DND-41 (cell line): ENCODE results near the gene RABGAP1L.

Experiments
- ATAC-seq: fragments of 200-7000 bp; cut with Tn5 transposase; 3 replicates; pipeline ENCODE4 v1.9.1; 2021; ENCODE audit warnings: low read depth; ENCODE audit not compliant: insufficient read depth
- DNase-seq: peaks from one replicate; pipeline ENCODE4 v3.0.0-alpha.2; 2020
- H2AFZ ChIP-seq: 2 replicates; pipeline ENCODE4 v1.6.0; 2012; ENCODE audit warnings: low read depth, low read length
- H3K27ac ChIP-seq: 2 replicates; pipeline ENCODE4 v1.5.1; 2012; ENCODE audit warnings: low read length, inconsistent platforms
- H3K27me3 ChIP-seq: fragments of 200-600 bp; sonication (generic); 2 replicates; pipeline ENCODE4 v1.6.0; 2012; ENCODE audit warnings: low read length, mild to moderate bottlenecking, inconsistent platforms; ENCODE audit not compliant: insufficient read depth, poor library complexity
- H3K36me3 ChIP-seq: 2 replicates; pipeline ENCODE4 v1.5.1; 2012; ENCODE audit warnings: low read length, inconsistent platforms; ENCODE audit not compliant: insufficient read depth
- H3K4me1 ChIP-seq: 2 replicates; pipeline ENCODE4 v1.5.1; 2012; ENCODE audit warnings: mild to moderate bottlenecking, low read length; ENCODE audit not compliant: insufficient read depth
- H3K4me2 ChIP-seq: 2 replicates; pipeline ENCODE4 v1.6.0; 2012; ENCODE audit warnings: mild to moderate bottlenecking, moderate library complexity, low read length, inconsistent platforms; ENCODE audit not compliant: insufficient read depth
- H3K4me3 ChIP-seq, 2 experiments: fragments of 200-600 bp in 1 of 2; shearing (Covaris generic) in 1 of 2; 2 replicates each; pipeline ENCODE4 v1.5.1; 2012 to 2016; ENCODE audit warnings: inconsistent platforms in 2 of 2, low read length in 2 of 2, mild to moderate bottlenecking in 2 of 2, low read depth in 1 of 2, moderate library complexity in 1 of 2
- H3K79me2 ChIP-seq: 2 replicates; pipeline ENCODE4 v1.6.0; 2012; ENCODE audit warnings: low read length, inconsistent platforms; ENCODE audit not compliant: insufficient read depth
- H3K9ac ChIP-seq: 2 replicates; pipeline ENCODE4 v1.6.0; 2012; ENCODE audit warnings: low read depth, mild to moderate bottlenecking, inconsistent platforms, low read length, moderate library complexity
- H3K9me3 ChIP-seq: 2 replicates; pipeline ENCODE4 v1.5.1; 2012; ENCODE audit warnings: low read length, moderate library complexity, mild to moderate bottlenecking, inconsistent platforms; ENCODE audit not compliant: insufficient read depth, severe bottlenecking
- H4K20me1 ChIP-seq: 2 replicates; pipeline ENCODE4 v1.6.0; 2012; ENCODE audit warnings: low read length; ENCODE audit not compliant: insufficient read depth
- CTCF ChIP-seq: IDR thresholded peaks from 2 replicates; pipeline ENCODE4 v1.5.1; 2012; ENCODE audit warnings: borderline replicate concordance, low read length, moderate library complexity, mild to moderate bottlenecking; ENCODE audit not compliant: poor library complexity, severe bottlenecking; ENCODE audit errors: extremely low read depth
- EZH2 ChIP-seq: IDR thresholded peaks from 3 replicates; pipeline ENCODE4 v1.6.1; 2012; ENCODE audit warnings: borderline replicate concordance, low read depth, mild to moderate bottlenecking, moderate library complexity, low read length, inconsistent platforms; ENCODE audit not compliant: severe bottlenecking

RABGAP1L gene

GRCh38 chr1:174160603-174161002 lies 1.3 kb downstream of the RABGAP1L start:
- H3K9ac ChIP-seq = peak overlapping the region; percentile 77
- peaks cover 39% of the 10 kb centered on the region for H3K79me2 ChIP-seq

DNA sequence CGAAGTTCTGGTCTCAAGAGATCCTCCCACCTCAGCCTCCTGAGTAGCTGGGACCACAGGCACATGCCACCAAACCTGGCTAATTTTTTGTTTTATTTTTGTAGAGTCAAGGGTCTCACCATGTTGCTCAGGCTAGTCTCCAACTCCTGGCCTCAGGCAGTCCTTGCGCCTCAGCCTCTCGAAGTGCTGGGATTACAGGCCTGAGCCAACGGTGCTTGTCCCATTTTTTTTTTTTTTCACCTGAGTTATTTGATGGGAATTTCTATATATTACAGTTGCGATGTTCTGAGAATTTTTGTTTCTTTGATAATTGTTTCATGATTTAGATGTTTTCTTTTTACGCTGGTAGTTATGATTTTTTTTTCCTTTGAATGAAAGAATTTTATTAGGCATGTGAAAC lies 2.5 kb downstream of the RABGAP1L start:
- no peak for TF ChIP-seq EZH2
- no peak for TF ChIP-seq CTCF
- H4K20me1 ChIP-seq = no peaks in the 10 kb centered on the region
- H2AFZ ChIP-seq = no peak overlapping the region
- no peak overlapping the region for H3K9ac ChIP-seq
- H3K36me3 ChIP-seq = no peaks in the 10 kb centered on the region; the same call in 1 of the 2 replicates
- ATAC-seq = no peak
- DNase-seq = no peak
- H3K27ac ChIP-seq = no peak overlapping the region
- no peaks in the 10 kb centered on the region for H3K9me3 ChIP-seq
- H3K4me1 ChIP-seq = peaks cover 29% of the 10 kb centered on the region
- peaks cover 45% of the 10 kb centered on the region for H3K79me2 ChIP-seq
- H3K27me3 ChIP-seq = no peaks in the 10 kb centered on the region
- H3K4me2 ChIP-seq = 0 out of 2 replicates have a peak overlapping the region, but pooled peaks have one; percentile 26
- no peak overlapping the region for H3K4me3 ChIP-seq

More at GRCh38 chr1:174160603-174161002, 1.3 kb downstream of the RABGAP1L start:
- Histone ChIP-seq H3K27ac (no peak overlapping the region), H3K4me1 (peaks cover 29% of the 10 kb centered on the region), H3K4me2 (peak overlapping the region; percentile 87), H3K36me3 (no peaks in the 10 kb centered on the region; the same call in 1 of the 2 replicates), H3K9me3 (no peaks in the 10 kb centered on the region), H2AFZ (no peak overlapping the region), H4K20me1 (no peaks in the 10 kb centered on the region), H3K4me3 (peak overlapping the region; percentile 72 to 87; a peak in 3 of 4 replicates), H3K27me3 (no peaks in the 10 kb centered on the region)
- TF ChIP-seq CTCF (no peak), EZH2 (no peak)
- DNase-seq (no peak), ATAC-seq (no peak)

DNA sequence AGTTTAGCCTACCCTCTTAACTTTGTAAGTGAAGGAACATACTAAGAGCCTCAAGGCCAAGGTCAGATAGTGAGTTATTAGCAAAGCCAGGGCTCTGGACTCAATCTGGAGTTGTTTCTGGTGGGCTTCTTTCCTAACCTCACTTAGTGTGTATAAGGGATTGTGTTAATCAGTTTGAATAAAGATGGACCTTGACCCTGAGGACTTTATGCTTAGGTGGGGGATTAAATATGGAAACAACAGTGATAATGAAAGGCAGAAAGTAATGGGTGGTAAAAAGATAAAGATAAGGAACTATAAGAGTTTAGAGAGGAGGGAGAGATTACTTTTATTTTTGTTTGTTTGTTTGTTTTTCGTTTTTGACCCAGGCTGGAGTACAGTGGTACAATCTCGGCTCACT lies 5.5 kb downstream of the RABGAP1L start:
- H3K4me3 ChIP-seq = no peak overlapping the region
- no peaks in the 10 kb centered on the region for H3K27me3 ChIP-seq
- H4K20me1 ChIP-seq = no peaks in the 10 kb centered on the region
- H3K9ac ChIP-seq = no peak overlapping the region
- H2AFZ ChIP-seq = no peak overlapping the region
- ATAC-seq (no peak), DNase-seq (no peak)
- H3K9me3 ChIP-seq = no peaks in the 10 kb centered on the region
- no peaks in the 10 kb centered on the region for H3K36me3 ChIP-seq
- H3K4me2 ChIP-seq = no peak overlapping the region
- no peak overlapping the region for H3K27ac ChIP-seq
- peaks cover 55% of the 10 kb centered on the region for H3K79me2 ChIP-seq
- no peak for TF ChIP-seq EZH2
- TF ChIP-seq CTCF = no peak
- H3K4me1 ChIP-seq = peaks cover 15% of the 10 kb centered on the region
